DND-41 (cell line): ENCODE data around the gene RPL7A.

Source experiments
- ATAC-seq: fragments of 200-7000 bp; cut with Tn5 transposase; 3 replicates; pipeline ENCODE4 v1.9.1; 2021; ENCODE audit warnings: low read depth; ENCODE audit not compliant: insufficient read depth
- DNase-seq: peaks from one replicate; pipeline ENCODE4 v3.0.0-alpha.2; 2020
- H2AFZ ChIP-seq: 2 replicates; pipeline ENCODE4 v1.6.0; 2012; ENCODE audit warnings: low read depth, low read length
- H3K27ac ChIP-seq: 2 replicates; pipeline ENCODE4 v1.5.1; 2012; ENCODE audit warnings: low read length, inconsistent platforms
- H3K27me3 ChIP-seq: fragments of 200-600 bp; sonication (generic); 2 replicates; pipeline ENCODE4 v1.6.0; 2012; ENCODE audit warnings: low read length, mild to moderate bottlenecking, inconsistent platforms; ENCODE audit not compliant: insufficient read depth, poor library complexity
- H3K36me3 ChIP-seq: 2 replicates; pipeline ENCODE4 v1.5.1; 2012; ENCODE audit warnings: low read length, inconsistent platforms; ENCODE audit not compliant: insufficient read depth
- H3K4me1 ChIP-seq: 2 replicates; pipeline ENCODE4 v1.5.1; 2012; ENCODE audit warnings: mild to moderate bottlenecking, low read length; ENCODE audit not compliant: insufficient read depth
- H3K4me2 ChIP-seq: 2 replicates; pipeline ENCODE4 v1.6.0; 2012; ENCODE audit warnings: mild to moderate bottlenecking, moderate library complexity, low read length, inconsistent platforms; ENCODE audit not compliant: insufficient read depth
- H3K4me3 ChIP-seq, 2 experiments: fragments of 200-600 bp in 1 of 2; shearing (Covaris generic) in 1 of 2; 2 replicates each; pipeline ENCODE4 v1.5.1; 2012 to 2016; ENCODE audit warnings: inconsistent platforms in 2 of 2, low read length in 2 of 2, mild to moderate bottlenecking in 2 of 2, low read depth in 1 of 2, moderate library complexity in 1 of 2
- H3K79me2 ChIP-seq: 2 replicates; pipeline ENCODE4 v1.6.0; 2012; ENCODE audit warnings: low read length, inconsistent platforms; ENCODE audit not compliant: insufficient read depth
- H3K9ac ChIP-seq: 2 replicates; pipeline ENCODE4 v1.6.0; 2012; ENCODE audit warnings: low read depth, mild to moderate bottlenecking, inconsistent platforms, low read length, moderate library complexity
- H3K9me3 ChIP-seq: 2 replicates; pipeline ENCODE4 v1.5.1; 2012; ENCODE audit warnings: low read length, moderate library complexity, mild to moderate bottlenecking, inconsistent platforms; ENCODE audit not compliant: insufficient read depth, severe bottlenecking
- H4K20me1 ChIP-seq: 2 replicates; pipeline ENCODE4 v1.6.0; 2012; ENCODE audit warnings: low read length; ENCODE audit not compliant: insufficient read depth
- EZH2 ChIP-seq: IDR thresholded peaks from 3 replicates; pipeline ENCODE4 v1.6.1; 2012; ENCODE audit warnings: borderline replicate concordance, low read depth, mild to moderate bottlenecking, moderate library complexity, low read length, inconsistent platforms; ENCODE audit not compliant: severe bottlenecking
- TF ChIP-seq, protein P1 (sequence below): IDR thresholded peaks from 2 replicates; pipeline ENCODE4 v1.5.1; 2012; ENCODE audit warnings: borderline replicate concordance, low read length, moderate library complexity, mild to moderate bottlenecking; ENCODE audit not compliant: poor library complexity, severe bottlenecking; ENCODE audit errors: extremely low read depth

The RPL7A gene

DNA sequence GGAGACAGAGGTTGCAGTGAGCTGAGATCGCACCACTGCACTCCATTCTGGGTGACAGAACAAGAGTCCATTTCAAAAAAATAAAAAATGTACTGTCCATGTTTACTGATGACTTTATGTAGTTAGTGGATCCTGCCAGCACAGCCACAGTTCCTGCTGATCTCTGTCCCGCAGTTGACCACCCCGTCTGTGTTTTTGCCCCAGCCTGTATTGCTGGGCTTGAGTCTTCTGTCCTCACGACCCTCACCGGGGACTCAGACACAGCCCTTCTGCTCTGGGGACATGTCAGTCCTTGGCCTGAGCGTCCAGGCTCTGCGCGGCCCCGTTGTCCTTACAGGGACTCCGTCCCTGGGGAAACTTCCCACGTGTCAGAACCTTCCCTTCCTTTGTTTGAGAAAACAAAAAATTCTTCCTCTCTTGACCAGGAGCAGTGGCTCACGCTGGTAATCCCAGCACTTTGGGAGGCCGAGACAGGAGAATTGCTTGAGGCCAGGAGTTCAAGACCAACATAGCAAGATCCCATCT lies 26.5 kb upstream of the RPL7A start:
- H3K27me3 ChIP-seq, result no peaks in the 10 kb centered on the region

DNA sequence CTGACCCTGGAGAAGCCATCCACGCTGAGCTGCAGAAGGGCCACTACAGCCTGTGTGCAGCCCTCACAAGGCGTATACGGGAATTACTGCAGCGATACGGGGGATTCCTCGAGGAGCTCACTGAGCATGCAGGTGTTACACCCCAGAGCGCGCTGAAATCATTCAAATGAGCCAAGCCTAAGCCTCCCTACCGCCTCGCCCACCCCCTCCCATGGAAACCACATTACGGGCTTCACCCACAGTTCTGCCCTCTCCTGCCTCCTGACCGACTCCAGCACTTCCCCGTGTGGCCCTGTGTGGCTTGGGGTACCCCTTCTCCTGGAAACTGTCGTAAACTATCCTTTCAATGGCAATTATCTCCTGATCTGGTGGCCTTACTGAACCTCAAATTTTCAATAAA lies 25.3 kb upstream of the RPL7A start:
- TF ChIP-seq, protein P1, sequence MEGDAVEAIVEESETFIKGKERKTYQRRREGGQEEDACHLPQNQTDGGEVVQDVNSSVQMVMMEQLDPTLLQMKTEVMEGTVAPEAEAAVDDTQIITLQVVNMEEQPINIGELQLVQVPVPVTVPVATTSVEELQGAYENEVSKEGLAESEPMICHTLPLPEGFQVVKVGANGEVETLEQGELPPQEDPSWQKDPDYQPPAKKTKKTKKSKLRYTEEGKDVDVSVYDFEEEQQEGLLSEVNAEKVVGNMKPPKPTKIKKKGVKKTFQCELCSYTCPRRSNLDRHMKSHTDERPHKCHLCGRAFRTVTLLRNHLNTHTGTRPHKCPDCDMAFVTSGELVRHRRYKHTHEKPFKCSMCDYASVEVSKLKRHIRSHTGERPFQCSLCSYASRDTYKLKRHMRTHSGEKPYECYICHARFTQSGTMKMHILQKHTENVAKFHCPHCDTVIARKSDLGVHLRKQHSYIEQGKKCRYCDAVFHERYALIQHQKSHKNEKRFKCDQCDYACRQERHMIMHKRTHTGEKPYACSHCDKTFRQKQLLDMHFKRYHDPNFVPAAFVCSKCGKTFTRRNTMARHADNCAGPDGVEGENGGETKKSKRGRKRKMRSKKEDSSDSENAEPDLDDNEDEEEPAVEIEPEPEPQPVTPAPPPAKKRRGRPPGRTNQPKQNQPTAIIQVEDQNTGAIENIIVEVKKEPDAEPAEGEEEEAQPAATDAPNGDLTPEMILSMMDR, result no peak
- no peak for TF ChIP-seq EZH2
- Histone ChIP-seq H3K79me2 (no peaks in the 10 kb centered on the region), H3K27ac (no peak overlapping the region), H3K27me3 (no peaks in the 10 kb centered on the region), H3K9me3 (no peaks in the 10 kb centered on the region), H4K20me1 (no peaks in the 10 kb centered on the region), H3K4me1 (no peaks in the 10 kb centered on the region), H3K36me3 (no peaks in the 10 kb centered on the region), H3K4me3 (no peak overlapping the region), H3K9ac (no peak overlapping the region), H2AFZ (no peak overlapping the region), H3K4me2 (no peak overlapping the region)
- DNase-seq (no peak), ATAC-seq (no peak)

More for the DNA sequence above, 26.5 kb upstream of the RPL7A start:
- Histone ChIP-seq H2AFZ (no peak overlapping the region), H3K79me2 (no peaks in the 10 kb centered on the region), H4K20me1 (no peaks in the 10 kb centered on the region), H3K9ac (no peak overlapping the region), H3K27ac (no peak overlapping the region), H3K4me3 (no peak overlapping the region), H3K4me1 (no peaks in the 10 kb centered on the region), H3K9me3 (no peaks in the 10 kb centered on the region), H3K4me2 (no peak overlapping the region), H3K36me3 (no peaks in the 10 kb centered on the region)
- TF ChIP-seq, protein P1, result no peak
- no peak for TF ChIP-seq EZH2
- ATAC-seq (no peak), DNase-seq (no peak)

DNA sequence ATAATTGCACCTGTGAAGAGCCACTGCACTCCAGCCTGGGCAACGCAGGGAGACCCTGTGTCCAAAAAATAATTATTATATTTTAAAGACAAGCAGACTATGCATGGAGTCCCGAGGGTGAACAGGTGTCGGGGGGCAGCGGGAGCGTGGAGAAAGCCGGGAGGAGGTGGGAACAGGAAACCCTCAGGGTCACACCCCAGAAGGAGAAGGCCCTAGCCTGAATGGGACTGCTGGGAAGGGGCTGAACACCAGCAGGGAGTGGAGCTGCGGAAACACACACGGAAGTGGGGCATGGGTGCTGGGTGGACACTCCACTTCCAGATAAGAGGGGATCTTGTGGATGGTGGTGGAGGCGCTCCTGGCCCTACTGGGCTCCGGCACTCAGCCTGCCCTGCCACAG lies 24.8 kb upstream of the RPL7A start:
- Histone ChIP-seq H3K9me3 (no peaks in the 10 kb centered on the region), H3K36me3 (no peaks in the 10 kb centered on the region), H2AFZ (no peak overlapping the region), H3K4me1 (no peaks in the 10 kb centered on the region), H3K27me3 (no peaks in the 10 kb centered on the region), H3K79me2 (no peaks in the 10 kb centered on the region), H3K27ac (no peak overlapping the region), H4K20me1 (no peaks in the 10 kb centered on the region), H3K9ac (no peak overlapping the region), H3K4me3 (no peak overlapping the region), H3K4me2 (no peak overlapping the region)
- no peak for ATAC-seq
- no peak for DNase-seq
- TF ChIP-seq, protein P1, result no peak
- no peak for TF ChIP-seq EZH2
